Neural cell (in vitro differentiated cells): ENCODE measurements around the gene RMDN3.

ENCODE experiments used
- CTCF ChIP-seq: fragments of 450-650 bp; IDR thresholded peaks from 2 replicates; pipeline ENCODE4 v1.5.1; 2014; ENCODE audit warnings: antibody characterized with exemption, mild to moderate bottlenecking, moderate library complexity; ENCODE audit not compliant: poor library complexity, severe bottlenecking
- POLR2AphosphoS5 ChIP-seq: IDR thresholded peaks from 2 replicates; pipeline ENCODE4 v1.6.1; 2012

- no peak for TF ChIP-seq CTCF
- no peak for TF ChIP-seq POLR2AphosphoS5
Observed at GRCh38 chr15:40764629-40765103, 9.6 kb upstream of the RMDN3 start.
